GM18502 (cell line): ENCODE measurements around the gene FAM169A.
"Not testable (repeated sequence)": the region's sequence is repeated elsewhere in the genome, so short reads cannot be mapped to it uniquely, and the experiment has no call there.

Experiments used
- ATAC-seq: cut with Tn5 transposase; IDR thresholded peaks from one replicate; pipeline ENCODE4 v1.9.1; 2021; ENCODE audit warnings: mild to moderate bottlenecking; ENCODE audit not compliant: unreplicated experiment, poor library complexity

The FAM169A gene

DNA sequence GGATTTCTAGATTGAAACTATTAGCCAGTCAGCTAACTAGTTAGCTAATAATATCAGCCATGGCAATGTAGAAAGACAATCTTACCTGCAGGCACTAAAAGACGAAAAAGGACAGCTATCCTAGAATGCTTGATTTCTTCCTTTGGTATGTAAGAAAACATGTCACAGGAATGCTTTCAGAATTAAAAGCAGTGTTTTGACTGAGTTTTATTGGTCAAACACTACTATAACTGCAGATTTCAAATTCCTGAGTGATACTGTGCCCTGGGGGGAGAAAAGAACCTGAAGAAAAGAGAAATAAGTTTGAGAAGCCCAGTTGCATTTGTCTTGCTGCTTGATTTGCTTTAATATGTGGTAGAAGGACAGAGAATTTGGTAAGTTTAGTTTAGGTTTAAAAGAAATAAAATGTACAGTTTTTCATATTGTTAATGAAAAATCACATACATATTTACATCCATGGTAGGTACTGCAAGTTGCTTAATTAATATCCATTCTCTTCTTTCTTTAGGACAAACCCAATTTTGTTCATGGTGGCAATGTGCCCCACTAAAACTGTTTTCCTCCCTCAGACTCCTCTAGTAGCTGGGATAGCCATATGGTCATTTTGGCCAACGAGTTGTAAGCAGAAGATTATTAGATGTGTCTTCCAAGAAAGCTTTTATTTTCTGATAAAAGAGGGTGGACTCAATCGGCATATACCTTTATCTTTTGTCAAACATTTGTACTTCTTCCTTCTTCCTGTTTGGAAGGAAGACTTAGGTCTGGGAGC lies 4.3 kb upstream of the FAM169A start:
- ATAC-seq = no peak

DNA sequence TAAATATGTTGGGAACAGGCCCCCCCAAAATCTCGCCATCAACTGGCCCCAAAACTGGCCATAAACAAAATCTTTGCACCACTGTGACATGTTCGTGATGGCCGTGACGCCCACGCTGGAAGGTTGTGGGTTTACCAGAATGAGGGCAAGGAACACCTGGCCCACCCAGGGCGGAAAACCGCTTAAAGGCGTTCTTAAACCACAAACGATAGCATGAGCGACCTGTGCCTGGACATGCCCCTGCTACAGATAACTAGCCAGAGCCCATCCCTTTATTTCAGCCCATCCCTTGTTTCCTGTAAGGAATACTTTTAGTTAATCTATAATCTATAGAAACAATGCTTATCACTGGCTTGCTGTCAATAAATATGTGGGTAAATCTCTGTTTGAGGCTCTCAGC lies 3.2 kb upstream of the FAM169A start:
- not testable (repeated sequence) for ATAC-seq

DNA sequence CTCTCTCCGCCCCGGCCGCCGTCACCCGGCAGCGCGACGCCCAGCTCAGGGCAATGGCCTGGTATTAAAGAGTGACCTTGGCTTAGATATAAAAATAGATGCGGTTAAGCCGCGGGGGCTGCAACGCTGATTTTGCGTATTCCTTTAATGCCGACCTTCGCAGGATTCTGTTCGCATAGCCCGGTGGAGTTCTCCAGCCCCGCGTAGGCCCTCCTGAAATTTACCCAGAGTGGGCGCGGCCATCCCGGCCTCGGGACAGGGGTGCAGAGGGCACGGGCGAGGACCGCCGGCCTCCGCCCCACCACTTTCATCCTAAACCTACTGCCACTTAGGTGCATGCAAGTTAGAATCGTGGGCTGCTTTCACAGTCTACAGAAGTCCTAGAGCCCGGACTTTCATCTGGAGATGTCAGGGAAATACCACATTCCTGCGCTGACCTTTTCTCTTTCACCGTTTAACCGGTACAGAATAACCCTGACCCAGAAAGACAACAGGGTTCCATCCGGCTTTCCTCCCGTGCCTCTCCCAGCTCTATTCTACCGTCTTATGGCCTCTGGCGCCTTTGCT lies 492 bp upstream of the FAM169A start:
- no peak for ATAC-seq

DNA sequence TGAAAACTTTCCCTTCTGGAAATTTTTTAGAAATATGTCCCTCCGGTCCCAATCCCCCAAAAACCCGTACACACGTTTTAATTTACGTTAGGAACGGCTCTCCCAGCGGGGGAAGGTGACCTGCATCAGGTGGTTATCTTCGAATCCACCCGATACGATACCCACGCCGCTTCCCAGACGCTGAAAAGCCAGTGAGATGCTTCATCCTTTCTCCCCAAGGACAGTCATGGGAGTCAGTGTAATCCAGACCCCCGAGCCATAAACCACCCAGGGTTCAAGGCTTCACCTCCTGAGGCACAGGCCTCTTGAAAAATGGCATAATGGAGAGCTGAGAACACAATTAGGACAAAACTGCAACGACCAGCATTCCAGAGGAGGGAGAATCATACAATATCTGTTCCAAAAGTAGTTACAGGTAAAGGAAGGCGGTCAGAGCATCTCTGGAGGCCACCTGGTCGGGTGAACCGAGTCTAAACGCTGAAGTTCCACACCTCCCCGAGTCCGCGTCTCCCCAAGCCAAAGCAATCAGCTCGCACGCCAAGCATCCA lies 857 bp downstream of the FAM169A start:
- ATAC-seq = no peak

DNA sequence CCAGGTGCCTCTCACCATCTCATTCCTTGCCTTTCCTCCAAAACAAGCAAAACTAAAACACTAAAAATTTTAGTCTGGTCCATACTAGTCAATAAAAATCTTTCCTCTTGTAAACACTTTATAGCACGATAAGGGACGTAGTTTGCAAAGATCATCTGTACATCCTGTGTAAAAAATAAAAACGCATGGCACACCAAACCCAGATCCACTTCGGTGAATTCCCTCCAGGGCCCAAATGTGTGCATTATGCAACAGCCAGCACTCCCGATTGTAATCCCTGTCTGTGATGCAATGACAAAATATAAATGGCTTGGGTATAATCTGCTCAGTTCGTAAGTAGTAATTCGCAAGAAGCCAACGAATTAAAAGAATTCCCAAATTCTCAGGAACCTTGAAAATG lies 1.4 kb downstream of the FAM169A start:
- ATAC-seq = no peak

DNA sequence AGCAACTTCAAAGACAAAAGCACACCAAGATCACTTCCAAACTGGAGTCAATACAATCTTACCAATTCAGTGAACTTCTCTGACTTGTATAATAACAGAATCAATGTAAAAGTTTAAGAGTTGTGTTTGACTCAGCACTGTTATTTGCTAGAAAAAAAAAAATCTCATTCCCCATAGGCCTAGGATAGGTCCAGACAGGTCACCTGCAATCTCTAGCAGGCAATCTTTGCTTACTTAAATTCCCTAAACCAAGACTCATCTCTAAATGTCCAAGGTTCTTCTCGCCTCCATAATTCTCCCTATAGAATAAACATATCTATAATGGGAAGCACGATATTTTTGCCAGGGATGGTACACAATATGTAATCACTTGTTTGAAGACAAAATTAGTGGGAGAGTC lies 2.5 kb downstream of the FAM169A start:
- no peak for ATAC-seq

DNA sequence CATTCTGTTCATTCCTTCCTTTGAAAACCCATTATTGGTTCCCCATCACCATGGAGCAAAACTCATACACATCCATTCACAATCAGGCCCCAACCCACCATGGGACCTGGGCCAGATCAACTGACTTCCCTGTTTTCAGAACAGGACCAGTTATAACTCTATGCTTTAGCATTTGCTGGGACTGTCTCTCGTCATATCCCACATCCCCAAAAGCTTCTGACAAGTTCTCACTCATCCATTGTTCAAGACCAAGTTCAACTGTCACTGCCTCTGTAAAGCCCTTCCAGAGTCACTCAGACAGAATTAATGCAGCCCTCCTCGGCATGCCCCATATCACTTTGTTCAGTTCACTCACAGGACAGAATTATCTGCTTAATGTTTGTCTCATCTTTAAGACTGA lies 4.0 kb downstream of the FAM169A start:
- ATAC-seq = no peak

DNA sequence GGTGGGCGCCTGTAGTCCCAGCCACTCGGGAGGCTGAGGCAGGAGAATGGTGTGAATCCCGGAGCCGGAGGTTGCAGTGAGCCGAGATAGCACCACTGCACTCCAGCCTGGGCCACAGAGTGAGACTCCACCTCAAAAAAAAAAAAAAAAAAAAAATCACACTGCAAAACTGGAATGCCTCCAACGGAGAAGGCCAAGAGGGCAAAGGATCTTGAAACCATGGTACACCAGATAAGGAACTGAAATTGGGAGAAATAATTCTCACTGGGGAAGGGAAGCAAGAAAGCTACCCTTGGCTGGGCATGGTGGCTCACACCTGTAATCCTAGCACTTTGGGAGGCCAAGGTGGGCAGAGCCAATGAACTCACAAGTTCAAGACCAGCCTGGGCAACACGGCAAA lies 9.2 kb downstream of the FAM169A start:
- not testable (repeated sequence) for ATAC-seq

DNA sequence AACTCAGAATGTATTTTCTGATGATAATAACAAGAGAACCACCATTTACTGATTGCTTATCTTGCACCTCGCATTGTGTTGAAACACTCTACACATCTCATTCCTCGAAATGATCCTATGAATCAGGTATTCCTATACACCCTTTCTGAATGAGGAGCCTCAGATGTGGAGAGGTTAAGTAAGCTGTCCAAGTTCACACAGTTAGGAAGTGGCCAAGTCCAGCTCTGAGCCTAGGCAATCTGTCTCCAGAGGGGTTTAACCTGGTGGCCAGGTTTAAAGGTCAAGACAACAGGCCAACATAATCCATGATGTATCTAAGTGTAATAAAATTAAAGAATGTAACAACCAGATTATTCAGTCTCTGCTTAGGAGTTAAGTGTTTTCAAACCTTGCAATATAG lies 12.9 kb downstream of the FAM169A start:
- no peak for ATAC-seq

DNA sequence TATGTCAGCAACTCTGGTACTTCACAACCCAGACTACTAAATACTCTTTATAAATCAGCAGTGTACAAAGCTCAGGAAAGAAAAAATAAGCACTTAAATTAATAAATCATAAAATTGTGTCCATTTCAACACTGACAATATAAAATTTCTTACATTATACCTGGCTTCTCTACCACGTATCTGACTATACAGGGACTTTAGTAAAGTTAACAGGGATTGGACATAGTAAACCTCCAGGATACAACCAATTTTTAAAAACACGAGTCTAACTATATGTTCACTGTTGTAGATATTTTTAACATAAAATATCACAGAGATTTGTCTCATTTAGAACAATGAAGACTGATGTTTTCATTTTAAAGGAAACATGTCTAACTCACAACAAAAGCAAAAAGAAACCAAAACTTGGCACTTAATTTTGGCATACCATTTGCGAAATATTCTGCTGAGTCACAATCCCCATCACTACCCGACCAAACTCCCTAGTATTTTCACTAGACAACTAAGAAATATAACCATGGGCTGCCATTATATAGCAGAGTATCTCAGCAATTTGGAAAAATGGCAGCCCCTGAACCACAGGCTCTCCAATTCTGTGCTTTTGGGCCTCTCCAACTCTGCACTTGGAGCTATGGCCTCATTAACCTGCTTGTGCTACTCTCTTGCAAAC lies 14.4 kb downstream of the FAM169A start:
- no peak for ATAC-seq

DNA sequence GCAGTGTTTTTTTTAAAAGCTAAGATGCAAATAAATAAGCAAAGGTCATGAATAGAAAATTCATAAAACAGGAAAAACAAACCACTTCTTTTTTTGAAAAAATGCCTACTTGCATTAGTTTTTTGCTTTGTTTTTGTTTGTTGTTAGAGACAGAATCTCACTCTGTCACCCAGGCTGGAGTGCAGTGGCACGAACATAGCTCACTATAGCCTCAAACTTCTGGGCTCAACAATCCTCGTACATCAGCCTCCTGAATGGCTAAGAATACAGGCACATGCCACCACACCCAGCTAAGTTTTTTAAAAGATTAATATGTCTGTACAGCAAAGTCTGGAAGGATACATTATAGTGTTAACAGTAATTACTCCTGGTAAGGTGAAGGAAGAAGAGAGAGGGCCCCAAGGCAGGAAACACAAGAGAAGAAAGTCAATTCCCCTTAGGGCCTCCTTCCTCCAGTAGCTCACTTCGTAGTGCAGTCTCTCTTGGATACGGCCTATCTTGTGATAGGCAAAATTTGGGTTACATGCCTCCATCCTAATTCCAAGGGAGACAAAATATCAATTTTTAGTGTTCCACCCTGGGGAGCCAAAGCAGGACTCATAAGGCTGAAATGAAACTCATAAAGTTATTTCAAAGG lies 15.3 kb downstream of the FAM169A start:
- ATAC-seq = no peak

DNA sequence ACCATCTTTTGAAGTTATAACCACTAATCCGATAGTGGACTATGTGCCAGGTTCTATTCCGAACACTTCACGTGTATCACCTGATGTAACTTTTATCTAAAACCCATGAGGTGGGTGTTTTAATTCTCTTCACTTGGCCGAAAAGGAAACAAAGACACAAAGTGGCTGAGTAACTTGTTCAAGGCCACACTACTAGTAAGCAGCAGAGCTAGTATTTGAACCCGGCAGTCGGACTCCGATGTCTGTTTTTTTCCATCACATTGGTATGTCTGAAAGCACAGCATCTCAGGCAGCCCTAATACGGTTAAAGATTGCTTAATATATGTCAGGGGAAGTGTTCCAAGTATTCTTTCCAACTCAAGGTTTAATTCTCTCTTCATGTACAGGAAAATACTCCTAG lies 16.2 kb downstream of the FAM169A start:
- ATAC-seq = no peak

DNA sequence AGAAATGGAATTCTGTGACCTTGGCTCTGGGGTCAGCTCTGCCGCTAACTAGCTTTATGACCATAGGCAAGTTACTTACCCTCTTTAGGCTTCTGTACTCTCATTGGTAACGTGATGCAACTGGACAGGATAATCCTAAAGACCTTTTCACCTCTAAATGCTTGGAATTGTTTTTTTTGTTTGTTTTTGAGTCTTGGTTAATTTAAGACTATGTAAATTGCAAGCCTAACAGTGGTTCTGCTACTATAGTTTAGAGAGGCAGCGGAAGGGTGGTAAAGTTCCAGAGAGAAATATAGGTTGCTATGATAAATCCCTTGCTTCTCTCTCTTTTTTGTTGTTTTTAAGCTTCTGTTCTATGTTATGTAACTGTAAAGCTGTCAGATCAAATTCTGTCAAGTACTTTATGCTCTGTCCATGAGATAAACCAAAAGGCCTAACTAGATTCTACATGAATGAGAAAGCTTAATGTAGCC lies 17.6 kb downstream of the FAM169A start:
- no peak for ATAC-seq

DNA sequence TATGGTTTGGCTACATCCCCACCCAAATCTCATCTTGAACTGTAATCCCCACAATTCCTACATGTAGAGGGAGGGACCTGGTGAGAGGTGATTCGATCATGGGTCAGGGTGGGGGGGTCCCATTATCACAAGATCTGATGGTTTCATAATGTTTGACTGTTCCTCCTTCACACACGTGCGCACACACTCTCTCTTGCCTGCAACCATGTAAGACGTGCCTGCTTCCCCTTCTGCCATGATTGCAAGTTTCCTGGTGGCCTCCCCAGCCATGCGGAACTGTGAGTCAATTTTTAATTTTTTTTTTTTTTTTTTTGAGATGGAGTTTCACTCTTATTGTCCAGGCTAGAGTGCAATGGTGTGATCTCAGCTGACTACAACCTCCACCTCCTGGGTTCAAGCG lies 27.0 kb downstream of the FAM169A start:
- no peak for ATAC-seq

DNA sequence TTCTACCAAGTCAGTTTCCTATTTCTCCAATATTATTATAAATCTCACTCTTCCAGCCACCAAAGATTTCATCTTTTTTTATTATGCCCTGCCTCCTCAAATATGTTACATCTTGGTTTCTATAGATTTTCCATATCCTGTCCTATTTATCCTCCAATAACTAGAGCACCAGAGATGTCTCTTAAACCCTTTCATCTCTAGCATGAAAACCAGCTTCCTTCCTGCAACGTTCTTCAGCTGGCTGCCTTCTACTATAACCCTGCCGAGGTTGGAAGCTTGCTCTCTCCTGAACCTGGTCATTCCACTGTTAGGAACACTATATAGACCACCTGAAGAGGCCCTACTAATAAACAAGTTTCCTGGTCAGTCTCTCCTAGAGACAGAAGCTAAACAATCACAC lies 27.9 kb downstream of the FAM169A start:
- ATAC-seq = no peak

DNA sequence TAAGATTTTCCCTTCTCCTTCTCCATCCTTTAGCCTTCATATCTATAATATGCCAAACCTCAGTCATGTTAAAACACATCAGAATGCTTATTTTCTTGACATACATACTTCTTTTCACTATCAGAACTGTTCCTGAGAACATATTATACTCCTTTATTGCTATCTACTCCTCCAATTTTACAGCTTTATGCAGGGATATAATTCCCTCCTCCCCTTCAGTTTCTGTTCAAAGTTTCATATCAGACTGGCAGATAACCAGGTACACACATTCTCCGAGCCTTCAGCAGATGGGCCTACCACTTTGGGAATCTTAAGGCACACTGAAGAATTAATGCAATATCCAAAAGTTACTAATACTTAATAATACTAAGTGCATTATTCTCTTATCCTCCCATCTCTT lies 29.1 kb downstream of the FAM169A start:
- no peak for ATAC-seq

DNA sequence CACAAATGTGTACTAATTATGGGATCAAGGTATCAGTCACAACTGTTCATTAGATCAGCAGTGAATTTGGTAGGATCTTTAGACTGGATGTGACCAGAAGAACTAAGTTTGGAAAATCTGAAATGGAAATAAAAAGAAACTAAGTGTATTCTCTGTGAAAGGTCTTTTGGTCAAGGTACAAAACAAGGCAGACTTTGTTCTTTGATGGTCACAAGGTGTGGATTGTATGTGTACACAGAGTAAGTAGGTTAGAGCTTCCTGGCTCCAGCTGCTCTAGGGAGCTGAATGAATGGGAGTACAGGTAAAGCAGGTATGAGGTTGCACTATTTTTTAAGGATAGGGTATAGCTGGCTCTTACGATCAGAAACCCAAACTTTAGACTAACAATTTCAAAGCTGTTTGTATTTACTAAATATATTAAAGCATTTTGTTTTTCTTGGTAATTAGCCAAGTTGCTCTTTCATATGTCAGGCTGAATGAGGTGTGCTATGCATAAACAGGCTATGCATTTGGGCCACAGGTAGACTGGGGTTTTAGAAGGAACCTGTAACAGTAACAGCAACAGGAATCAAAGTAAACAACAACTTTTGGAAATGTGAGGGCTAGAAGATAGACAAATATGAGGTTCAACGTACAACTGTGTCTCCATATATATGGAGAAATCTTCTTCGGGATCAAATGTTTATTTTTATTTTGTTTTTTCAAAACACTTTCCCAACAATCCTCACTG lies 32.5 kb downstream of the FAM169A start:
- no peak for ATAC-seq

DNA sequence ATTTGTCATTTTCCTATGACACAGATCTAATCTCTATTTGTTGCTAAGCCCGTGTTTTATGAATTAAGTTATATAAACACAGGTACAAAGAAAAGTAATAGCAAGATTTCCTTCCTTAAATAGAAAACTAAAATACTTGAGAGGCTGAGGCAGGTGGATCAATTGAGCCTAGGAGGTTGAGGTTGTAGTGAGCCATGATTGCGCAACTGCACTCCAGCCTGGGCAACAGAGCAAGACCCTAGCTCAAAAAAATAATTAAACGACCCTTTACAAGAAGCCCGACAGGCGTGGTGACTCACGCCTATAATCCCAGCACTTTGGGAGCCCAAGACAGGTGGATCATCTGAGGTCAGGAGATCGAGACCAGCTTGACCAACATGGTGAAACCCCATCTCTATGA lies 36.8 kb downstream of the FAM169A start:
- ATAC-seq = no peak

DNA sequence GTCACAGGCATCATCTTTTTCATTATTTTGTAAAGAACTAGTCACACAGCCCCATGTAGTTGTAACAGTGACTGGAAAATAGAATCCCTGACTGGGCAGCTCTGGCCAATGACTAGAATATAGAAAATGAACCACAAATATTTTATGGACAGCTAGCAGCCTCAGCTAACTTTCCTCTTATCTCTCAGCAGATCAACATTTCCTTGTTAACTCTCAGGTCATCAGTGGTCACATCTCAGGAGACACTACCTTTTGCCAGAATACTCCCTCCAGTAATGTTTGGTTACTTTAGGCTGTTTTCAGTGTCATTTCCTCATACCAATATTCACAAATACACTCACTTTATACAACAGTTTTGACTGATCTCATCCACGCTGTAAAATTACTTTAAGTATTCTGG lies 43.9 kb downstream of the FAM169A start:
- ATAC-seq = no peak

DNA sequence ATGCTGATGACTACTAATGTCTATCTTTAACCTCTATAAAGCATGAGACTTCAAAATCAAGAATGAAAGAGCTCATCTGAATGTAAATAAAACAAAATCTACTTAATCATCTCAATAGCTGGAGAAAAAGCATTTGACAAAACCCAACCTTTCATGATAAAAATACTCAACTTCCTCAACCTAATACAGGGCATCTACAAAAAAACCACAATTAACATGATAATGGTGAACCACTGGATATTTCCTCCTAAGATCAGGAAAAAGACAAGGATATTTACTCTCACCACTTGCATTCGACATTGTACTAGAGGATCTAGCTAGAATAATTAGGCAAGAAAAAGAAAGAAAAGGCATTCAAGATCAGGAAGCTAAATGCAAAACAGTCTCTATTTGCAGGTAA lies 49.3 kb downstream of the FAM169A start:
- no peak for ATAC-seq
